C4-2B (cell line): ENCODE results near the gene BPI.

Source experiments
- H3K27ac ChIP-seq: fragments of 450-650 bp; 2 replicates; pipeline ENCODE4 v1.5.1; 2017
- CTCF ChIP-seq: fragments of 450-650 bp; conservative IDR thresholded peaks from 2 replicates; pipeline ENCODE4 v1.5.1; 2017; ENCODE audit warnings: mild to moderate bottlenecking
- ZFX ChIP-seq: fragments of 450-650 bp; IDR thresholded peaks from 2 replicates; pipeline ENCODE4 v1.6.1; 2017

Gene BPI

DNA sequence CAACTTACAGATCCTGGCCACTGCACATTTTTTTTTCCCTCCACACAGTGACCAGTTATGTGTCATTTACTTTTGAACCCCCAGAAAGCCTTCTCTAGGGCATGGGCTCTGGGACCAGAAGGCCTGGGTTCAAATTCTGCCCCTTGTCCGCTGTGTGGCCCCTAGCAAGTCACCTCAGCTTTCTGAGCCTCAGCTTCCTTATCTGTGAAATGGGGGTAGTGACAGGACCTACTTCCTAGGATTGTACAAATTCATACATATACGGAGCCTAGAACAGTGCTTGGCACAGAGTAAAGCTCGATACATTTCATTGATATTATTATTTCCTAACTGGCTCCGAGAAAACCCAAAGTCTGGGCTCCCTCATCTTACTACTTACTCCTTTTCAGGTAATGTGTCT lies 1.6 kb downstream of the BPI start:
- H3K27ac ChIP-seq: no peak overlapping the region
- no peak for TF ChIP-seq CTCF
- no peak for TF ChIP-seq ZFX

DNA sequence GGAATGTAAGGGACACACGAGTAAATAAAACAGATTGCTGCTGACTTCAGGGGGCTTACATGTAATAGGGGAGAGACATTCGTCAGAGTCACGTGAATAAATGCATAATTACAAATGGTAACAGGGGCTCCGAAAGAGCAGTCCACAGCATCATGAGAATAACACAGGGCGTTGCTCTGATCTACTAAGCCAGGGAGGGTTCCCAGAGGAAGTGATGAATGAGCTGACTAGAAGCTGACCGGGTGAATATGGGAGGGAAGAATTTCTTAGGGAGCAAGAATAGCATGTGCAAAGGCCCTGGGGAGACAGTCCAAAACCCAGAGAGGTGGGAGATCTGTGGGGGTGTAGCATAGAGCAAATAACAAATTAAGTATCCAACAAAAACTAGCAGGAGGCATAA lies 2.4 kb downstream of the BPI start:
- H3K27ac ChIP-seq: no peak overlapping the region
- TF ChIP-seq CTCF: no peak
- no peak for TF ChIP-seq ZFX

GRCh38 chr20:38307371-38308046 lies 3.6 kb downstream of the BPI start:
- TF ChIP-seq ZFX (no peak), CTCF (no peak)
- no peak overlapping the region for H3K27ac ChIP-seq

DNA sequence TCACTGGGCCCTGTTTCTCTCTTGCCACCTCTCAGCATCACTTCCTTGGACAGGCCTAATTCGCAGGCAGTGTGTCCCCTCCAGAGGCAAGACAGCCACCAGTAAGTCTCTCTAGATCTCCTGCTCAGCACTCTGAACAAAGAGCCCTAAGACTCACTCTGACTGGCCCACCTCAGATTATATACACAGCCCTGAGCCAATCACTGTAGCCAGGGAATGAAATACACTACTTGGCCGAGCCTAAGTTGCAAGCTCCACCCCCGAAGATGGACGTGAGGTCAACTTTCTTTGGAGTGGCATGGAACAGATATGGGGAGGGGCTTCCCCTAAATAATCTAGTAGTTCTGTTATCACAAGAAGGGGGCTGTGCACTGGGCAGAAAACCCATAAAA lies 4.1 kb downstream of the BPI start:
- H3K27ac ChIP-seq: no peak overlapping the region
- TF ChIP-seq CTCF (no peak), ZFX (no peak)

DNA sequence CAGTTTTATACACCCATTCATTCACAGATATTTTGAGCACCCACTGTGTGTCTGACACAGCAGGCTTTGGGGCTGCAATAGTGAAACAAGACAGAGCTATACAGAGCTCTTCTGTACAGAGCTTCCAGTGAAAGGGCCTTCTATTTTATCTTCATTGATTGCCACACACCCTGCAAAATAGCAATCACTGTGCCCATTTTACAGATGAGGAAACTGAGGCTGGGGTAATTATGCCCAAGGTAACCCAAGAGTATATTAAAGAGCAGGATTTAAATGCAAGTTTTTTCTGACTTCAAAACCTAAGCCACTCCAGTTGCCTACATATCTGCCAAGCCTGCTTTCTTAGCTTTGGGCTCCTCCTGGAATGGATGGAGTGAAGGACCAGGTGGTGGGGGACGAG lies 4.5 kb downstream of the BPI start:
- no peak for TF ChIP-seq CTCF
- no peak for TF ChIP-seq ZFX

DNA sequence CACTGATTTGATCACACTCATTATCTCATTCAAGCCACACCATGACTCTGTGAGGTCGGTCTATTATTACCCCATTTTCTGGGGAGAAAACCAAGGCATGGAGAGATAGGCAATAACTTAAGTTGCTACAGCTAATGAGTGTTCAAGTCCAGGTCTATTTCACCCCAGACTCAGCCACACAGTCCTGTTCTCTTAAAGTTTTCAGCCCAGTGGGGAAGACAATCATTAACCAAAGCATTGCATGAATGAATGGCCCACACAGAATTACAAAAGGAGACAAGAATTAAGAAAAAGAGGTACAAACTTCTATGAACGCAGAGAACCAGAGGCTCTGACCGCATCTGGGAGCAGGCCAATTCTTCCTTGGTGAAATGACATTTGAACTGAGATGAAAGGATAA lies 7.1 kb downstream of the BPI start:
- TF ChIP-seq CTCF: no peak
- no peak for TF ChIP-seq ZFX
- H3K27ac ChIP-seq: no peak overlapping the region

More for the DNA sequence above, 4.5 kb downstream of the BPI start:
- H3K27ac ChIP-seq: no peak overlapping the region

GRCh38 chr20:38311491-38311890 lies 7.5 kb downstream of the BPI start:
- no peak overlapping the region for H3K27ac ChIP-seq
- TF ChIP-seq ZFX (no peak), CTCF (no peak)
